ENCODE results near the gene ABCA2. TPM values are rescaled to one million over a fixed set of nuclear protein-coding genes. Genes with fewer than 3 reads are reported as not detected.
A peak's percentile ranks its signal among the peaks of the same experiment; 100 is the strongest.

The ABCA2 gene
- total RNA-seq, 2 experiments from 2014 or later, result 4.2 to 4.9 TPM

- no peaks in the 10 kb centered on the region for H3K36me3 Mint-ChIP-seq
Measured at GRCh38 chr9:137030538-137031527, 2.8 kb upstream of the ABCA2 start.

GRCh38 chr9:137030006-137030405 lies 2.0 kb upstream of the ABCA2 start:
- no peak for DNase-seq
- Mint-ChIP-seq H3K27ac (no peak overlapping the region), H3K36me3 (no peaks in the 10 kb centered on the region), H3K4me3 (no peak overlapping the region), H3K9me3 (no peaks in the 10 kb centered on the region), H3K4me1 (peaks cover 39% of the 10 kb centered on the region), H3K27me3 (no peaks in the 10 kb centered on the region)

More at GRCh38 chr9:137030538-137031527, 2.8 kb upstream of the ABCA2 start:
- Mint-ChIP-seq H3K4me1 (peaks cover 40% of the 10 kb centered on the region), H3K9me3 (no peaks in the 10 kb centered on the region), H3K27ac (no peak overlapping the region), H3K27me3 (no peaks in the 10 kb centered on the region), H3K4me3 (no peak overlapping the region)
- peak; percentile 47 for DNase-seq

- H3K4me3 Mint-ChIP-seq, result peak overlapping the region; percentile 53
Measured at GRCh38 chr9:137029058-137029936, 1.3 kb upstream of the ABCA2 start.

GRCh38 chr9:137028263-137029057 lies 423 bp upstream of the ABCA2 start:
- peak; percentile 79 for DNase-seq
- no peaks in the 10 kb centered on the region for H3K36me3 Mint-ChIP-seq
- no peak overlapping the region for H3K27ac Mint-ChIP-seq
- no peaks in the 10 kb centered on the region for H3K27me3 Mint-ChIP-seq
- no peaks in the 10 kb centered on the region for H3K9me3 Mint-ChIP-seq
- peak overlapping the region; percentile 53 for H3K4me3 Mint-ChIP-seq
- H3K4me1 Mint-ChIP-seq, result peaks cover 28% of the 10 kb centered on the region

More at GRCh38 chr9:137029058-137029936, 1.3 kb upstream of the ABCA2 start:
- DNase-seq, result peak; percentile 70
- no peaks in the 10 kb centered on the region for H3K36me3 Mint-ChIP-seq
- H3K27me3 Mint-ChIP-seq, result no peaks in the 10 kb centered on the region
- H3K9me3 Mint-ChIP-seq, result no peaks in the 10 kb centered on the region
- peaks cover 32% of the 10 kb centered on the region for H3K4me1 Mint-ChIP-seq
- H3K27ac Mint-ChIP-seq, result no peak overlapping the region

GRCh38 chr9:137026828-137027227 lies 1.2 kb downstream of the ABCA2 start:
- DNase-seq, result no peak
- no peaks in the 10 kb centered on the region for H3K27me3 Mint-ChIP-seq
- H3K27ac Mint-ChIP-seq, result no peak overlapping the region
- H3K4me3 Mint-ChIP-seq, result peak overlapping the region; percentile 68
- no peaks in the 10 kb centered on the region for H3K36me3 Mint-ChIP-seq
- peaks cover 25% of the 10 kb centered on the region for H3K4me1 Mint-ChIP-seq
- H3K9me3 Mint-ChIP-seq, result no peaks in the 10 kb centered on the region

GRCh38 chr9:137026384-137026783 lies 1.7 kb downstream of the ABCA2 start:
- no peak overlapping the region for H3K4me3 Mint-ChIP-seq
- H3K4me1 Mint-ChIP-seq, result peaks cover 24% of the 10 kb centered on the region
- H3K36me3 Mint-ChIP-seq, result no peaks in the 10 kb centered on the region
- H3K9me3 Mint-ChIP-seq, result no peaks in the 10 kb centered on the region
- no peak for DNase-seq
- H3K27me3 Mint-ChIP-seq, result no peaks in the 10 kb centered on the region
- H3K27ac Mint-ChIP-seq, result no peak overlapping the region

- Mint-ChIP-seq H3K27ac (no peak overlapping the region), H3K27me3 (no peaks in the 10 kb centered on the region), H3K36me3 (no peaks in the 10 kb centered on the region), H3K4me1 (peaks cover 20% of the 10 kb centered on the region), H3K4me3 (no peak overlapping the region), H3K9me3 (no peaks in the 10 kb centered on the region)
- DNase-seq, result no peak
Measured at GRCh38 chr9:137025517-137025966, 2.5 kb downstream of the ABCA2 start.

- DNase-seq, result no peak
- Mint-ChIP-seq H3K4me3 (no peak overlapping the region), H3K4me1 (peaks cover 4% of the 10 kb centered on the region), H3K36me3 (no peaks in the 10 kb centered on the region), H3K27ac (no peak overlapping the region), H3K9me3 (no peaks in the 10 kb centered on the region), H3K27me3 (no peaks in the 10 kb centered on the region)
Measured at GRCh38 chr9:137023583-137023991, 4.5 kb downstream of the ABCA2 start.

GRCh38 chr9:137023157-137023556 lies 4.9 kb downstream of the ABCA2 start:
- Mint-ChIP-seq H3K27ac (no peak overlapping the region), H3K4me3 (no peak overlapping the region), H3K27me3 (no peaks in the 10 kb centered on the region), H3K4me1 (peaks cover 4% of the 10 kb centered on the region), H3K9me3 (no peaks in the 10 kb centered on the region), H3K36me3 (no peaks in the 10 kb centered on the region)
- DNase-seq, result no peak

- Mint-ChIP-seq H3K4me3 (no peak overlapping the region), H3K27ac (no peak overlapping the region)
Measured at GRCh38 chr9:137022662-137023008, 5.4 kb downstream of the ABCA2 start.

GRCh38 chr9:137021979-137022661 lies 5.9 kb downstream of the ABCA2 start:
- H3K27ac Mint-ChIP-seq, result no peak overlapping the region
- H3K9me3 Mint-ChIP-seq, result no peaks in the 10 kb centered on the region
- H3K36me3 Mint-ChIP-seq, result no peaks in the 10 kb centered on the region
- DNase-seq, result peak; percentile 76
- H3K4me1 Mint-ChIP-seq, result peaks cover 2% of the 10 kb centered on the region
- H3K27me3 Mint-ChIP-seq, result no peaks in the 10 kb centered on the region
- H3K4me3 Mint-ChIP-seq, result no peak overlapping the region

More at GRCh38 chr9:137022662-137023008, 5.4 kb downstream of the ABCA2 start:
- Mint-ChIP-seq H3K27me3 (no peaks in the 10 kb centered on the region), H3K4me1 (peaks cover 4% of the 10 kb centered on the region), H3K9me3 (no peaks in the 10 kb centered on the region), H3K36me3 (no peaks in the 10 kb centered on the region)
- DNase-seq, result no peak

GRCh38 chr9:137021568-137021978 lies 6.5 kb downstream of the ABCA2 start:
- no peaks in the 10 kb centered on the region for H3K36me3 Mint-ChIP-seq
- H3K9me3 Mint-ChIP-seq, result no peaks in the 10 kb centered on the region
- DNase-seq, result no peak
- H3K4me3 Mint-ChIP-seq, result no peak overlapping the region
- no peaks in the 10 kb centered on the region for H3K27me3 Mint-ChIP-seq
- H3K27ac Mint-ChIP-seq, result no peak overlapping the region
- peaks cover under 1% of the 10 kb centered on the region for H3K4me1 Mint-ChIP-seq

- DNase-seq, result no peak
- no peak overlapping the region for H3K4me3 Mint-ChIP-seq
- H3K27ac Mint-ChIP-seq, result no peak overlapping the region
- no peaks in the 10 kb centered on the region for H3K9me3 Mint-ChIP-seq
- no peaks in the 10 kb centered on the region for H3K4me1 Mint-ChIP-seq
- H3K27me3 Mint-ChIP-seq, result no peaks in the 10 kb centered on the region
- no peaks in the 10 kb centered on the region for H3K36me3 Mint-ChIP-seq
Measured at GRCh38 chr9:137020771-137021567, 7.1 kb downstream of the ABCA2 start.

Measured in activated naive CD8-positive, alpha-beta T cell treated with anti-CD3 and anti-CD28 coated beads for 36 hours (primary cell).